Measurements from ENCODE around the gene PPP1R14C. TPM values are rescaled to one million over a fixed set of nuclear protein-coding genes. Genes with fewer than 3 reads are reported as not detected.

Gene PPP1R14C
- total and polyA plus RNA-seq, 10 of the 15 experiments (the other 5 are each of a cell fraction or from before 2014, with no cell fraction given), result 0.07 to 1.6 (median 0.13) TPM; not detected in 4

GRCh38 chr6:150247803-150248202 lies 105.0 kb downstream of the PPP1R14C start:
- POLR2A ChIA-PET, result no interaction called here
- DNase-seq (ENCODE audit: low read depth, low spot score) (no peak), ATAC-seq (no peak), FAIRE-seq (no peak)
- WGBS (ENCODE audit: insufficient coverage, insufficient replicate concordance, low lambda C conversion rate, missing lambda C conversion rate), result 35% methylated on average over 2 of the region's 2 CpGs
- Histone ChIP-seq H3K4me2 (ENCODE audit: control insufficient read depth, insufficient read depth) (no peak overlapping the region), H3K36me3 (ENCODE audit: control insufficient read depth in 2 of 2, insufficient read depth in 2 of 2, low read length in 1 of 2) (no peaks in the 10 kb centered on the region), H3K79me2 (ENCODE audit: control insufficient read depth, insufficient read depth, low read length) (no peaks in the 10 kb centered on the region), H3K27ac (ENCODE audit: control insufficient read depth, insufficient read depth) (no peak overlapping the region), H3K4me1 (ENCODE audit: control insufficient read depth, insufficient read depth, low read length) (no peaks in the 10 kb centered on the region), H3K27me3 (replicated peaks in 1 of 2; ENCODE audit: control insufficient read depth in 2 of 2, insufficient read depth in 2 of 2, low read length in 1 of 2) (no peaks in the 10 kb centered on the region; a peak in 1 of 4 replicates), H4K20me1 (ENCODE audit: control insufficient read depth, insufficient read depth) (no peaks in the 10 kb centered on the region), H3K9ac (ENCODE audit: control insufficient read depth, insufficient read depth, low read length) (no peak overlapping the region), H3K9me3 (replicated peaks; ENCODE audit: control insufficient read depth, insufficient read depth, low read length) (peaks cover 1% of the 10 kb centered on the region; the same call in 2 of the 3 replicates), H2AFZ (ENCODE audit: control insufficient read depth, low read depth, low read length) (no peak overlapping the region), H3K4me3 (no peak overlapping the region)
- no TSS peak for BruUV-seq (replicated peaks)
- no peak for TF ChIP-seq MEF2A (IDR thresholded peaks at IDR 0.05; ENCODE audit: insufficient read depth, low read depth, low read length)
- no peak for TF ChIP-seq RFX5 (IDR thresholded peaks at IDR 0.05; ENCODE audit: low read depth, low read length)
- TF ChIP-seq MEF2B (IDR thresholded peaks at IDR 0.05; ENCODE audit: partially characterized antibody, poor library complexity, severe bottlenecking), result no peak
- TF ChIP-seq CTCF (IDR thresholded peaks at IDR 0.05 in 2 of 3, conservative IDR thresholded peaks at IDR 0.05 in 1 of 3; ENCODE audit: control insufficient read depth in 2 of 3, extremely low read depth in 1 of 3, insufficient read depth in 1 of 3, low read depth in 3 of 3, low read length in 3 of 3), result no peak
- no peak for TF ChIP-seq CREB1 (IDR thresholded peaks at IDR 0.05; ENCODE audit: low read depth)
- TF ChIP-seq KDM1A (IDR thresholded peaks at IDR 0.05; ENCODE audit: borderline replicate concordance), result no peak
- no peak for TF ChIP-seq NFIC (IDR thresholded peaks at IDR 0.05; ENCODE audit: low read depth, low read length)
- no peak for TF ChIP-seq NKRF (conservative IDR thresholded peaks at IDR 0.05)
- TF ChIP-seq, protein P1, sequence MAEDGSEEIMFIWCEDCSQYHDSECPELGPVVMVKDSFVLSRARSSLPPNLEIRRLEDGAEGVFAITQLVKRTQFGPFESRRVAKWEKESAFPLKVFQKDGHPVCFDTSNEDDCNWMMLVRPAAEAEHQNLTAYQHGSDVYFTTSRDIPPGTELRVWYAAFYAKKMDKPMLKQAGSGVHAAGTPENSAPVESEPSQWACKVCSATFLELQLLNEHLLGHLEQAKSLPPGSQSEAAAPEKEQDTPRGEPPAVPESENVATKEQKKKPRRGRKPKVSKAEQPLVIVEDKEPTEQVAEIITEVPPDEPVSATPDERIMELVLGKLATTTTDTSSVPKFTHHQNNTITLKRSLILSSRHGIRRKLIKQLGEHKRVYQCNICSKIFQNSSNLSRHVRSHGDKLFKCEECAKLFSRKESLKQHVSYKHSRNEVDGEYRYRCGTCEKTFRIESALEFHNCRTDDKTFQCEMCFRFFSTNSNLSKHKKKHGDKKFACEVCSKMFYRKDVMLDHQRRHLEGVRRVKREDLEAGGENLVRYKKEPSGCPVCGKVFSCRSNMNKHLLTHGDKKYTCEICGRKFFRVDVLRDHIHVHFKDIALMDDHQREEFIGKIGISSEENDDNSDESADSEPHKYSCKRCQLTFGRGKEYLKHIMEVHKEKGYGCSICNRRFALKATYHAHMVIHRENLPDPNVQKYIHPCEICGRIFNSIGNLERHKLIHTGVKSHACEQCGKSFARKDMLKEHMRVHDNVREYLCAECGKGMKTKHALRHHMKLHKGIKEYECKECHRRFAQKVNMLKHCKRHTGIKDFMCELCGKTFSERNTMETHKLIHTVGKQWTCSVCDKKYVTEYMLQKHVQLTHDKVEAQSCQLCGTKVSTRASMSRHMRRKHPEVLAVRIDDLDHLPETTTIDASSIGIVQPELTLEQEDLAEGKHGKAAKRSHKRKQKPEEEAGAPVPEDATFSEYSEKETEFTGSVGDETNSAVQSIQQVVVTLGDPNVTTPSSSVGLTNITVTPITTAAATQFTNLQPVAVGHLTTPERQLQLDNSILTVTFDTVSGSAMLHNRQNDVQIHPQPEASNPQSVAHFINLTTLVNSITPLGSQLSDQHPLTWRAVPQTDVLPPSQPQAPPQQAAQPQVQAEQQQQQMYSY (CRISPR knock-in tag; IDR thresholded peaks at IDR 0.05), result no peak
- no peak for TF ChIP-seq HCFC1 (IDR thresholded peaks at IDR 0.05; ENCODE audit: low read length)
- TF ChIP-seq BRCA1 (IDR thresholded peaks at IDR 0.05; ENCODE audit: low read depth, low read length), result no peak
- TF ChIP-seq NR2C2 (IDR thresholded peaks at IDR 0.05; ENCODE audit: borderline replicate concordance, control insufficient read depth, insufficient read length, low read depth), result no peak
- TF ChIP-seq PAX5 (IDR thresholded peaks at IDR 0.05; ENCODE audit: borderline replicate concordance, low read depth, low read length), result no peak
- TF ChIP-seq ZBED1 (IDR thresholded peaks at IDR 0.05; ENCODE audit: borderline replicate concordance), result no peak
- no peak for TF ChIP-seq CBFB (IDR thresholded peaks at IDR 0.05; ENCODE audit: low read depth)
- no peak for TF ChIP-seq MYB (IDR thresholded peaks at IDR 0.05; ENCODE audit: borderline replicate concordance, low read depth, low read length)
- TF ChIP-seq MTA2 (IDR thresholded peaks at IDR 0.05; ENCODE audit: low read depth), result no peak
- TF ChIP-seq FOS (IDR thresholded peaks at IDR 0.05; ENCODE audit: borderline replicate concordance, extremely low read depth, insufficient read length), result no peak
- TF ChIP-seq SIN3A (IDR thresholded peaks at IDR 0.05; ENCODE audit: low read depth, low read length), result no peak
- in situ Hi-C loops (cut with MboI), result no loop called here
- intact Hi-C loops (cut with micrococcal nuclease; ENCODE audit: unreplicated experiment), result no loop called here
- SMC1A ChIA-PET (ENCODE audit: uncharacterized antibody, unreplicated experiment), result interaction anchor here (1.6 kb wide), 1 partner anchor 165 kb away, joined by 3 read pairs; no protein-coding TSS in a partner anchor
- CTCF ChIA-PET, result no interaction called here
- RAD21 ChIA-PET (ENCODE audit: unreplicated experiment), result no interaction called here

Measured in GM12878 (cell line).